Activated CD8-positive, alpha-beta T cell treated with anti-CD3 and anti-CD28 coated beads for 36 hours (primary cell): ENCODE data around the gene DNAH6. TPM values are rescaled to one million over a fixed set of nuclear protein-coding genes. Genes with fewer than 3 reads are reported as not detected.

Source experiments
- ATAC-seq: fragments of 200-7000 bp; cut with Tn5 transposase; one replicate; pipeline ENCODE4 v1.10.0; 2021; ENCODE audit warnings: mild to moderate bottlenecking, moderate library complexity
- CTCF ChIA-PET: fragments of 350-600 bp; sonication (Branson Sonifier 250); formaldehyde crosslinking; loops from one replicate; lab custom pipeline; 2021; ENCODE audit warnings: antibody characterized with exemption; lab: Charles Lee
- POLR2A ChIA-PET: fragments of 350-600 bp; sonication (Branson Sonifier 250); formaldehyde crosslinking; loops from one replicate; lab custom pipeline; 2021; ENCODE audit warnings: antibody characterized with exemption; lab: Charles Lee
- DNase-seq: peaks from one replicate; pipeline ENCODE4 v3.0.0-alpha.2; 2020
- H3K27ac Mint-ChIP-seq: one replicate; pipeline ENCODE4 v1.8.0; 2021; ENCODE audit warnings: mild to moderate bottlenecking, mixed read lengths
- H3K27me3 Mint-ChIP-seq: one replicate; pipeline ENCODE4 v1.8.0; 2021; ENCODE audit warnings: mixed read lengths
- H3K36me3 Mint-ChIP-seq: one replicate; pipeline ENCODE4 v1.8.0; 2021; ENCODE audit warnings: low read depth, mixed read lengths
- H3K4me1 Mint-ChIP-seq: one replicate; pipeline ENCODE4 v1.8.0; 2021; ENCODE audit warnings: low read depth, mixed read lengths
- H3K4me3 Mint-ChIP-seq: one replicate; pipeline ENCODE4 v1.8.0; 2021; ENCODE audit warnings: mild to moderate bottlenecking, moderate library complexity, mixed read lengths
- H3K9me3 Mint-ChIP-seq: one replicate; pipeline ENCODE4 v1.8.0; 2021; ENCODE audit warnings: mixed read lengths
- CTCF ChIP-seq: fragments of 200-600 bp; IDR thresholded peaks from one replicate; pipeline ENCODE4 v1.8.0; 2022; ENCODE audit warnings: antibody characterized with exemption, mild to moderate bottlenecking
- intact Hi-C: fragments of 100-400 bp; cut with micrococcal nuclease; formaldehyde crosslinking; loops from one replicate; pipeline ENCODE4 v1.10.0; 2022
- total RNA-seq, 2 experiments: library from RNA; stranded (reverse); gene quantifications; one replicate each; pipeline ENCODE4 v1.2.3, GENCODE V29; 2021

Gene DNAH6
- total RNA-seq, 2 experiments from 2014 or later, result 0.90 to 1.3 TPM

- ChIA-PET CTCF (interaction anchor here (1.9 kb wide), 1 partner anchor 273 kb away, joined by 8 read pairs; no protein-coding TSS in a partner anchor), POLR2A (no interaction called here)
- TF ChIP-seq CTCF, result no peak
Measured at GRCh38 chr2:84653302-84653701, 137.0 kb downstream of the DNAH6 start.

GRCh38 chr2:84654414-84654813, 138.1 kb downstream of the DNAH6 start:
- Mint-ChIP-seq H3K9me3 (peaks cover 20% of the 10 kb centered on the region), H3K4me3 (no peak overlapping the region), H3K4me1 (peaks cover 57% of the 10 kb centered on the region), H3K27me3 (no peaks in the 10 kb centered on the region), H3K27ac (no peak overlapping the region), H3K36me3 (peaks cover 18% of the 10 kb centered on the region)
- intact Hi-C loops, result no loop called here
- ChIA-PET CTCF (no interaction called here), POLR2A (no interaction called here)
- DNase-seq, result no peak
- no peak for ATAC-seq
- no peak for TF ChIP-seq CTCF

More at GRCh38 chr2:84653302-84653701, 137.0 kb downstream of the DNAH6 start:
- DNase-seq (no peak), ATAC-seq (no peak)
- no peaks in the 10 kb centered on the region for H3K27me3 Mint-ChIP-seq
- no peak overlapping the region for H3K27ac Mint-ChIP-seq
- peaks cover 18% of the 10 kb centered on the region for H3K36me3 Mint-ChIP-seq
- no peak overlapping the region for H3K4me3 Mint-ChIP-seq
- peaks cover 66% of the 10 kb centered on the region for H3K4me1 Mint-ChIP-seq
- peaks cover 20% of the 10 kb centered on the region for H3K9me3 Mint-ChIP-seq
- intact Hi-C loops, result no loop called here

- no peak overlapping the region for H3K4me3 Mint-ChIP-seq
- no peak overlapping the region for H3K27ac Mint-ChIP-seq
- ATAC-seq, result no peak
- intact Hi-C loops, result no loop called here
- H3K4me1 Mint-ChIP-seq, result peaks cover 4% of the 10 kb centered on the region
- H3K27me3 Mint-ChIP-seq, result no peaks in the 10 kb centered on the region
- ChIA-PET POLR2A (no interaction called here), CTCF (no interaction called here)
- no peaks in the 10 kb centered on the region for H3K36me3 Mint-ChIP-seq
- TF ChIP-seq CTCF, result no peak
- H3K9me3 Mint-ChIP-seq, result peaks cover 6% of the 10 kb centered on the region
- no peak for DNase-seq
Measured at GRCh38 chr2:84669122-84669521, 152.8 kb downstream of the DNAH6 start.

- Mint-ChIP-seq H3K9me3 (no peaks in the 10 kb centered on the region), H3K27me3 (no peaks in the 10 kb centered on the region), H3K4me3 (no peak overlapping the region), H3K4me1 (peaks cover 17% of the 10 kb centered on the region), H3K27ac (no peak overlapping the region), H3K36me3 (no peaks in the 10 kb centered on the region)
- ATAC-seq (no peak), DNase-seq (no peak)
- POLR2A ChIA-PET, result no interaction called here
- CTCF ChIA-PET, result interaction anchor here (0.6 kb wide), 1 partner anchor 30 kb away, joined by 3 read pairs; no protein-coding TSS in a partner anchor
- TF ChIP-seq CTCF, result no peak
- intact Hi-C loops, result no loop called here
Measured at GRCh38 chr2:84674099-84674498, 157.8 kb downstream of the DNAH6 start.

- H3K9me3 Mint-ChIP-seq, result no peaks in the 10 kb centered on the region
- no peaks in the 10 kb centered on the region for H3K36me3 Mint-ChIP-seq
- no peaks in the 10 kb centered on the region for H3K27me3 Mint-ChIP-seq
- POLR2A ChIA-PET, result no interaction called here
- H3K27ac Mint-ChIP-seq, result no peak overlapping the region
- DNase-seq, result no peak
- no peak overlapping the region for H3K4me3 Mint-ChIP-seq
- intact Hi-C loops, result no loop called here
- CTCF ChIA-PET, result interaction anchor here (0.6 kb wide), 1 partner anchor 31 kb away, joined by 3 read pairs; no protein-coding TSS in a partner anchor
- ATAC-seq, result no peak
- no peak for TF ChIP-seq CTCF
- H3K4me1 Mint-ChIP-seq, result peaks cover 17% of the 10 kb centered on the region
Measured at GRCh38 chr2:84674586-84674985, 158.3 kb downstream of the DNAH6 start.
